Caco-2 (cell line): Measurements from ENCODE around the gene CIZ1. TPM values are rescaled to one million over a fixed set of nuclear protein-coding genes. Genes with fewer than 3 reads are reported as not detected.
A peak's percentile ranks its signal among the peaks of the same experiment; 100 is the strongest.

ENCODE experiments used
- BruUV-seq: library from RNA; stranded (reverse); fragments of 400-500 nt; replicated peaks from 2 replicates; lab custom pipeline; 2021; lab: Mats Ljungman, UMichigan
- CTCF ChIA-PET: fragments of 300-600 bp; sonication (Branson Sonifier 250); formaldehyde crosslinking; loops from one replicate; lab custom pipeline; 2022; ENCODE audit warnings: antibody characterized with exemption; lab: Charles Lee
- POLR2A ChIA-PET: fragments of 300-600 bp; sonication (Branson Sonifier 250); formaldehyde crosslinking; loops from one replicate; lab custom pipeline; 2022; ENCODE audit warnings: antibody characterized with exemption; lab: Charles Lee
- DNase-seq, 2 experiments: peaks; one replicate each; pipeline versions ENCODE4 v3.0.0 to v3.0.0-alpha.2; 2020 to 2022
- H3K27me3 ChIP-seq: replicated peaks from 2 replicates; pipeline ENCODE4 v1.6.0; 2011; ENCODE audit warnings: low read length; ENCODE audit not compliant: control insufficient read depth, insufficient read depth
- H3K36me3 ChIP-seq: 2 replicates; pipeline ENCODE4 v1.5.1; 2011; ENCODE audit warnings: low read length; ENCODE audit not compliant: control insufficient read depth, insufficient read depth
- H3K4me1 ChIP-seq: fragments of 250-450 bp; sonication (Bioruptor Pico); 2 replicates; pipeline ENCODE4 v1.5.1; 2020; ENCODE audit warnings: mild to moderate bottlenecking
- H3K4me3 ChIP-seq: 2 replicates; pipeline ENCODE4 v1.5.1; 2011; ENCODE audit warnings: low read depth, mild to moderate bottlenecking, control low read depth, low read length
- H3K9me3 ChIP-seq: fragments of 250-450 bp; sonication (Bioruptor Pico); 2 replicates; pipeline ENCODE4 v1.5.1; 2020; ENCODE audit warnings: mild to moderate bottlenecking, moderate library complexity
- H3K27ac Mint-ChIP-seq: one replicate; pipeline ENCODE4 v1.8.0; 2022; ENCODE audit warnings: mixed read lengths; ENCODE audit not compliant: unreplicated experiment
- H3K27me3 Mint-ChIP-seq: one replicate; pipeline ENCODE4 v1.8.0; 2022; ENCODE audit warnings: mixed read lengths; ENCODE audit not compliant: insufficient read depth, unreplicated experiment
- H3K36me3 Mint-ChIP-seq: one replicate; pipeline ENCODE4 v1.8.0; 2022; ENCODE audit warnings: mild to moderate bottlenecking, mixed read lengths; ENCODE audit not compliant: insufficient read depth, unreplicated experiment
- H3K4me1 Mint-ChIP-seq: one replicate; pipeline ENCODE4 v1.8.0; 2022; ENCODE audit warnings: low read depth, mixed read lengths; ENCODE audit not compliant: unreplicated experiment
- H3K4me3 Mint-ChIP-seq: one replicate; pipeline ENCODE4 v1.8.0; 2022; ENCODE audit warnings: mild to moderate bottlenecking, moderate library complexity, mixed read lengths; ENCODE audit not compliant: unreplicated experiment
- H3K9me3 Mint-ChIP-seq: one replicate; pipeline ENCODE4 v1.8.0; 2022; ENCODE audit warnings: mixed read lengths; ENCODE audit not compliant: unreplicated experiment
- intact Hi-C: fragments of 100-400 bp; cut with micrococcal nuclease; formaldehyde crosslinking; loops from one replicate; pipeline ENCODE4 v1.10.0; 2022; ENCODE audit not compliant: unreplicated experiment
- total RNA-seq: library from RNA; stranded (reverse); gene quantifications from 2 replicates; pipeline ENCODE4 v1.2.3, GENCODE V29; 2022
- TF ChIP-seq, protein P1 (sequence below), 2 experiments: fragments of 200-600 bp in 1 of 2; IDR thresholded peaks; 1 replicate in 1 of 2; 2 replicates in 1 of 2; pipeline versions ENCODE4 v1.5.1 to v1.8.0; 2011 to 2022; ENCODE audit warnings: antibody characterized with exemption in 1 of 2, control low read depth in 1 of 2, inconsistent platforms in 1 of 2, low read depth in 1 of 2, low read length in 1 of 2, mild to moderate bottlenecking in 1 of 2, moderate library complexity in 1 of 2; ENCODE audit not compliant: insufficient read depth in 1 of 2, severe bottlenecking in 1 of 2, unreplicated experiment in 1 of 2

Gene CIZ1
- total RNA-seq, 1 experiment from 2014 or later, result 187 TPM

DNA sequence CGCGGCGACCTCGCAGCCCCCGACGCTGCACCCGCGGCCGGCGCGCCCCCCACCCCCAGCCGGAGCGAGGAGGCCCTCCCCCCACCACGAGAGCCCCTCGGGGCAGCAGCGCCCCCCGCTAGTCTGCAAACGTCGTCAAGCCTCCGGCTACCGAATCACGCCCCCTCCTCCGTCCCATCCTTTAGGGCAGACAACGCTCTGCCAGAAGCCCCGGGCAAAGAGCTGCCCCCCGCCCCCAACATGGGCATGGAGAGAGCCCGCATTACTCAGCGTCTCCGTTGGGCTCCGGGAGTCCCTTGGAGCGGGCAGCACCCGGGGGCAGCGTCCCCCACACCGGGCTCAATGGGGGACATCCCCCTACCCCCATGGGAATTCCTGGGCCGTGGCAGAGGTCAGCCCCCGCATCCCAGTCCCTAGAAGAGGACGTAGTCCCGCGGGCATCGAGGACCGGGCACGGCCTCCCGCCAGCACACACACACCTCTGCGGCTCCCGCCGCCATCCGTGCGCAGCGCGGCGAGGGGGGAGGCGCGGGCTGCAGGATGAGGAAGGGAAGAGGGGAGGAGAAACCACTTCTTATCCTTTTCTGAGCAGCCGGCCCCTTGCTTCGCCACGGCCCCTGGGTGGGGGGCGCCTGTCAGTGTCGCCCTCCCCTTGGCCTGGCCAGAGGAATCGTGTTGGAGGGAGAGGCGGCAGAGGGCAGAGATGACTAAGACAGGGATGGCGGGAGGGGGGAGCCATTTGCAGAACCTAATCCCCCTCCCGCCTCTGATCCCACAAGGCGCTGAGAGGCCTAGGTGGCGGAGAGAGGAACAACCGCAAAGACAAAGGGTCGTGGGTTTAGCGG, 12.6 kb upstream of the CIZ1 start:
- DNase-seq, result peak; percentile 37

DNA sequence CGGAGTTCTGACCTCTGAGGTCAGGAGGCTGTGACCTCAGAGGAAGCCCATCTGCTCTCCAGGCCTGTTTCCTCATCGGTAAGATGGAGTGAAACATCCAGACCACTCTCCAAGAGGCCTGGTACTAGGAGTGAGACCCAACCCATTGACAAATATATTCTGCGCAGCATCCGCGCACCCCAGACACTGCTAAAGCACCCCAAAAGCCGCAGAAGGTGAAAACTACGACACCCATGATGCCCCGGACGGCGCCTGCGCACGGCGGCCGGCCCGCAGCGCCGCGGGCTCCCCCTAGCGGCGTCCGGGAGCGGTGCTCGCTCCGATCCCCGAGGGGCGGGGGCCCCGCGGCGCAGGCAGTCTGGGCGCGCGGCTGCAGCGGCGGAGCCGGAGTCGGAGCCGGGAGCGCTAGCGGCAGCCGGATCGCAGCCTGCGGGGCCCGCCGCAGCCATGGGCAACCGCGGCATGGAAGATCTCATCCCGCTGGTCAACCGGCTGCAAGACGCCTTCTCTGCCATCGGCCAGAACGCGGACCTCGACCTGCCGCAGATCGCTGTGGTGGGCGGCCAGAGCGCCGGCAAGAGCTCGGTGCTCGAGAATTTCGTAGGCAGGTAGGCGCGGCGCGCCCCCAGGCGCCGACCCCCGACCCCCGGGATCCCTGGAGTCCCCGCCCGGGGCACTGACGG, 11.8 kb upstream of the CIZ1 start, which contains the start of gene DNM1:
DNM1 (plus strand) TSS at position 356 of the 683 bp plus-strand sequence; CDS start at position 448, 92 bp downstream.
- no peak within 1 kb of the TSS for H3K27ac Mint-ChIP-seq
- Histone ChIP-seq H3K27me3 (no peaks in the 10 kb centered on the region), H3K4me3 (peak within 1 kb of the TSS; percentile 68), H3K4me1 (peaks cover 6% of the 10 kb centered on the region; the same call in 1 of the 2 replicates), H3K9me3 (no peaks in the 10 kb centered on the region), H3K36me3 (no peaks in the 10 kb centered on the region)
- H3K36me3 Mint-ChIP-seq, result peaks cover 6% of the 10 kb centered on the region
- H3K4me1 Mint-ChIP-seq, result peaks cover 16% of the 10 kb centered on the region
- H3K4me3 Mint-ChIP-seq, result peak within 1 kb of the TSS; percentile 68
- intact Hi-C loops, result loop anchor here (1.0 kb wide), 2 partner anchors 10 to 15 kb away; no protein-coding TSS in a partner anchor
- peak; percentile 49 to 78 for DNase-seq
- CTCF ChIA-PET, result interaction anchor here (0.9 to 1.3 kb wide), 3 partner anchors 10 to 47 kb away, joined by 4 to 11 read pairs (median 5); no protein-coding TSS in a partner anchor
- H3K9me3 Mint-ChIP-seq, result no peaks in the 10 kb centered on the region
- H3K27me3 Mint-ChIP-seq, result peaks cover 5% of the 10 kb centered on the region
- POLR2A ChIA-PET, result no interaction called here
- TF ChIP-seq, protein P1, sequence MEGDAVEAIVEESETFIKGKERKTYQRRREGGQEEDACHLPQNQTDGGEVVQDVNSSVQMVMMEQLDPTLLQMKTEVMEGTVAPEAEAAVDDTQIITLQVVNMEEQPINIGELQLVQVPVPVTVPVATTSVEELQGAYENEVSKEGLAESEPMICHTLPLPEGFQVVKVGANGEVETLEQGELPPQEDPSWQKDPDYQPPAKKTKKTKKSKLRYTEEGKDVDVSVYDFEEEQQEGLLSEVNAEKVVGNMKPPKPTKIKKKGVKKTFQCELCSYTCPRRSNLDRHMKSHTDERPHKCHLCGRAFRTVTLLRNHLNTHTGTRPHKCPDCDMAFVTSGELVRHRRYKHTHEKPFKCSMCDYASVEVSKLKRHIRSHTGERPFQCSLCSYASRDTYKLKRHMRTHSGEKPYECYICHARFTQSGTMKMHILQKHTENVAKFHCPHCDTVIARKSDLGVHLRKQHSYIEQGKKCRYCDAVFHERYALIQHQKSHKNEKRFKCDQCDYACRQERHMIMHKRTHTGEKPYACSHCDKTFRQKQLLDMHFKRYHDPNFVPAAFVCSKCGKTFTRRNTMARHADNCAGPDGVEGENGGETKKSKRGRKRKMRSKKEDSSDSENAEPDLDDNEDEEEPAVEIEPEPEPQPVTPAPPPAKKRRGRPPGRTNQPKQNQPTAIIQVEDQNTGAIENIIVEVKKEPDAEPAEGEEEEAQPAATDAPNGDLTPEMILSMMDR (IDR thresholded peaks at IDR 0.05; ENCODE audit: insufficient read depth in 1 of 2, low read depth in 1 of 2, low read length in 1 of 2, severe bottlenecking in 1 of 2, unreplicated experiment in 1 of 2), result peak; percentile 8 to 88
- BruUV-seq, result no TSS peak

More for the DNA sequence above, 12.6 kb upstream of the CIZ1 start:
- BruUV-seq, result no TSS peak
- Mint-ChIP-seq H3K27ac (no peak overlapping the region), H3K9me3 (no peaks in the 10 kb centered on the region), H3K4me3 (peak overlapping the region; percentile 68), H3K36me3 (peaks cover 6% of the 10 kb centered on the region), H3K27me3 (peaks cover 5% of the 10 kb centered on the region), H3K4me1 (peaks cover 16% of the 10 kb centered on the region)
- H3K4me1 ChIP-seq, result peaks cover 6% of the 10 kb centered on the region; the same call in 1 of the 2 replicates
- ChIA-PET CTCF (interaction anchor here (0.6 to 1.3 kb wide), 4 partner anchors 11 to 626 kb away, joined by 3 to 11 read pairs (median 4); partner anchors contain the start of gene SPOUT1), POLR2A (no interaction called here)
- peak overlapping the region; percentile 68 for H3K4me3 ChIP-seq
- TF ChIP-seq, protein P1 (IDR thresholded peaks at IDR 0.05; ENCODE audit: insufficient read depth in 1 of 2, low read depth in 1 of 2, low read length in 1 of 2, severe bottlenecking in 1 of 2, unreplicated experiment in 1 of 2), result no peak
- no peaks in the 10 kb centered on the region for H3K27me3 ChIP-seq
- no peaks in the 10 kb centered on the region for H3K9me3 ChIP-seq
- H3K36me3 ChIP-seq, result no peaks in the 10 kb centered on the region
- intact Hi-C loops, result loop anchor here (1.0 kb wide), 2 partner anchors 11 to 14 kb away; no protein-coding TSS in a partner anchor

DNA sequence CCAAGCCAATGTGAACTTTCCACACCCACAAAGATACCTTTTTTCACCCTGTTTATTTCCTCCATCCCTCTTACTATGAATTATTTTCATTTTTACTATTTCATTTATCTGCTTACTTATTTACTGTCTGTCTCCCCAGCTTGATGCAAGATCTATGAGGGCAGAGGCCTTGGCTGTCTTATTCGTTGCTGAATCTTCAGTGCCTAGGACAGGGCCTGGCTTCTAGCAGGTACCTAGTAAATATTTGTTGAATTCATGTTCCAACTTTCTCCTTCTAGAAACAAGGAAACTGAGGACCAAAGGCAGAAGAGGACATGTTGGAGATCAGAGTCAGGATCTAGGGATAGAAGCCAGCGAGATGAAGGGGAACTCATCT, 11.3 kb upstream of the CIZ1 start:
- Mint-ChIP-seq H3K4me1 (peaks cover 16% of the 10 kb centered on the region), H3K27me3 (peaks cover 5% of the 10 kb centered on the region), H3K27ac (no peak overlapping the region), H3K9me3 (no peaks in the 10 kb centered on the region), H3K36me3 (peaks cover 6% of the 10 kb centered on the region), H3K4me3 (peak overlapping the region; percentile 68)
- no TSS peak for BruUV-seq
- Histone ChIP-seq H3K4me1 (peaks cover 6% of the 10 kb centered on the region; the same call in 1 of the 2 replicates), H3K36me3 (no peaks in the 10 kb centered on the region; the same call in 1 of the 2 replicates), H3K27me3 (no peaks in the 10 kb centered on the region), H3K9me3 (no peaks in the 10 kb centered on the region), H3K4me3 (no peak overlapping the region)
- DNase-seq, result no peak
- POLR2A ChIA-PET, result no interaction called here
- CTCF ChIA-PET, result no interaction called here
- intact Hi-C loops, result loop anchor here (1.0 kb wide), 2 partner anchors 9 to 16 kb away; no protein-coding TSS in a partner anchor
- TF ChIP-seq, protein P1 (IDR thresholded peaks at IDR 0.05; ENCODE audit: insufficient read depth in 1 of 2, low read depth in 1 of 2, low read length in 1 of 2, severe bottlenecking in 1 of 2, unreplicated experiment in 1 of 2), result no peak
